ENCODE results near the gene PLEKHB1.

Gene PLEKHB1

GRCh38 chr11:73636249-73636648 lies 10.1 kb upstream of the PLEKHB1 start:
- no peak overlapping the region for H3K27ac ChIP-seq
- TF ChIP-seq ZFX (IDR thresholded peaks at IDR 0.05) = no peak
- no peak for TF ChIP-seq CTCF (conservative IDR thresholded peaks at IDR 0.05)

GRCh38 chr11:73637012-73637411 lies 9.4 kb upstream of the PLEKHB1 start:
- no peak overlapping the region for H3K27ac ChIP-seq
- TF ChIP-seq CTCF (conservative IDR thresholded peaks at IDR 0.05) = no peak
- no peak for TF ChIP-seq ZFX (IDR thresholded peaks at IDR 0.05)

- no peak overlapping the region for H3K27ac ChIP-seq
- TF ChIP-seq CTCF (conservative IDR thresholded peaks at IDR 0.05) (no peak), ZFX (IDR thresholded peaks at IDR 0.05) (no peak)
These were observed 5.8 kb upstream of the PLEKHB1 start for GRCh38 chr11:73640592-73640991.

GRCh38 chr11:73641668-73642067 lies 4.7 kb upstream of the PLEKHB1 start:
- no peak overlapping the region for H3K27ac ChIP-seq
- TF ChIP-seq CTCF (conservative IDR thresholded peaks at IDR 0.05) (no peak), ZFX (IDR thresholded peaks at IDR 0.05) (no peak)

GRCh38 chr11:73645121-73645969 lies 1.0 kb upstream of the PLEKHB1 start:
- no peak for TF ChIP-seq CTCF (conservative IDR thresholded peaks at IDR 0.05)
- TF ChIP-seq ZFX (IDR thresholded peaks at IDR 0.05) = no peak
- H3K27ac ChIP-seq = no peak overlapping the region

- H3K27ac ChIP-seq = peak overlapping the region; percentile 49
- no peak for TF ChIP-seq CTCF (conservative IDR thresholded peaks at IDR 0.05)
- no peak for TF ChIP-seq ZFX (IDR thresholded peaks at IDR 0.05)
These were observed 1.2 kb downstream of the PLEKHB1 start for GRCh38 chr11:73647459-73648100.

- H3K27ac ChIP-seq = peak overlapping the region; percentile 49
- TF ChIP-seq CTCF (conservative IDR thresholded peaks at IDR 0.05) (no peak), ZFX (IDR thresholded peaks at IDR 0.05) (no peak)
These were observed 1.7 kb downstream of the PLEKHB1 start for GRCh38 chr11:73648121-73648520.
